Measurements from ENCODE around the gene FRMD5.
A peak's percentile ranks its signal among the peaks of the same experiment; 100 is the strongest.
"Not testable (repeated sequence)": the region's sequence is repeated elsewhere in the genome, so short reads cannot be mapped to it uniquely, and the experiment has no call there.

The FRMD5 gene

DNA sequence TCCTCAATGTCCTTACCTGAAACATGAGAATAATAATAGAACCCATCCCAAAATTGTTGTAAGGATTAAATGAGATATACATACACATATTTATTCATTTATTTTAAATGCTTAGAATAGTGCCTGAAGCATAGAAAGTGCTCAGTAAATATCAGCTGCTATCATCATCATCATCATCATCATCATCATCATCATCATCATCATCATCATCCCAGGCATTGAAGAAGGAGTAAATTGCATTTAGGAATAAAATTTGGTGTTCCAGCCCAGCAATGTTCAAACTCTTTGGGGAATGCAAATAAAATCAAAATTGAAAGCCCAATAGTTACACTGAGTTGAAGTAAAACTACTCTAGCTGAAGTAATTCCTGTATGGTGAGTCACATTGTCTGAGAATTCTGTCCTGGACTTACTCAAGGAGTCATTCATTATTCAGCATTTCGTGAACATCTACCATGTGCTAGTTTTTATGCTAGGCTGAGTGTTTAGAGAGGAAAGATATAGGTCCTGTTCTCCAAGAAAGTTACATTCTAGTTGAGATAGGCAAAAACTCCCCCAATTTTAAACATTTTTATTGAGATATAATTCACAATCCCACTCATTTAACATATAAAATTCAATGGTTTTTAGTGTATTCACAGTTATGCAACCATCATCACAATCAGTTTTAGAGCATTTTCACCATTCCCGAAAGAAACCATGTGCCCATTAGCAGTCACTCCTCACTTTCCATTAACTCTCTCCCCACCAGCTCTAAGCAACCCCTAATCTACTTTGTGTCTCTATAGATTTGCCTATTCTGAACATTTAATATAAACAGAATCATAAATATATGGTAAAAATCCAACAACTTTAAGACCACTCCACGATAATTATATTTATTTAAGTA, 107.2 kb downstream of the FRMD5 start:
- DNase-seq = no peak

DNA sequence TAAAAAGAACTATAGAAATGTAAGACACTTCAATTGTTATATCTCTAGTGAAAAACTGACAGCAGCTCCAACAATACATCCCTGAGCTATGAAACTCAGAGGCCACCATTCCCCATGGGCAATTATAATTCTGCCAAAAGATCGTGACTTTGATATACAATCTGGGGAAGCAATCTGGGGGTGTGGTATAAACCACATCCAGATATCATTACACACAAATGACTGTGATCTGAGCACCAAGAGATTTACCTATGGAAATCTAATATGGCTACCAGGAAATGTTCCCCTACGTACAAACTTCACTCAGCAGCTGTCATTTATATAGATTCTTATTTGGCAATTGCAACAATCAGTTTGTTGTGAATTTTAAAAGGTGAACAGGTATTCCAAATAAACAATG, 110.3 kb downstream of the FRMD5 start:
- no peak for DNase-seq

GRCh38 chr15:44084171-44084570, 110.9 kb downstream of the FRMD5 start:
- no peak for DNase-seq

DNA sequence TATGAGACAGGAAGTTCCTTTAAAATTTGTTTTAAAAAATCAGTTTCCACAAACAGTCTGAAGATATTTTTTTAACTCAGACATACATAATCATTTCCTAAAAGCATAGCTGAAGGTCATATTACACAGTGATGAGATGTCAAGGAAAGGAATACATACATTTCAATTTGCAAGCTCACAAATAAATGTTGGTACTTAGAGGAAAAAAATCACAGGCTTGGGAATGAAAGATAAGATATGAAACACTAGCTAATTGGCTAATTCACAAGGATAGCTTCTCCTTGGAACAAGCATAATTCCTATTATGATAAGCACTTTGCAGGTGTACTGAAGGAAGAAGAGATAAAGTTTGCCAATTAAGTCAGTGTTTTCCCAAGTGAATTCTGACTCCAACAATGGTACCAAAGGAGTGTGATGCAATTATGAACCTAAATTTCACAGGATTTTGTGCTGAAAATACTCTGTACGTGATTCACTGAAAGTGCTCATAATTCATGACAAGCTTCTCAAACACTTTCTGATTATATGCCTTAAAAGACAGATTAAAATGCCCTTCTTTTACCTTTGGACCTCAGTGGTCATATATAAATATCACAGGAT, 112.4 kb downstream of the FRMD5 start:
- no peak for DNase-seq

DNA sequence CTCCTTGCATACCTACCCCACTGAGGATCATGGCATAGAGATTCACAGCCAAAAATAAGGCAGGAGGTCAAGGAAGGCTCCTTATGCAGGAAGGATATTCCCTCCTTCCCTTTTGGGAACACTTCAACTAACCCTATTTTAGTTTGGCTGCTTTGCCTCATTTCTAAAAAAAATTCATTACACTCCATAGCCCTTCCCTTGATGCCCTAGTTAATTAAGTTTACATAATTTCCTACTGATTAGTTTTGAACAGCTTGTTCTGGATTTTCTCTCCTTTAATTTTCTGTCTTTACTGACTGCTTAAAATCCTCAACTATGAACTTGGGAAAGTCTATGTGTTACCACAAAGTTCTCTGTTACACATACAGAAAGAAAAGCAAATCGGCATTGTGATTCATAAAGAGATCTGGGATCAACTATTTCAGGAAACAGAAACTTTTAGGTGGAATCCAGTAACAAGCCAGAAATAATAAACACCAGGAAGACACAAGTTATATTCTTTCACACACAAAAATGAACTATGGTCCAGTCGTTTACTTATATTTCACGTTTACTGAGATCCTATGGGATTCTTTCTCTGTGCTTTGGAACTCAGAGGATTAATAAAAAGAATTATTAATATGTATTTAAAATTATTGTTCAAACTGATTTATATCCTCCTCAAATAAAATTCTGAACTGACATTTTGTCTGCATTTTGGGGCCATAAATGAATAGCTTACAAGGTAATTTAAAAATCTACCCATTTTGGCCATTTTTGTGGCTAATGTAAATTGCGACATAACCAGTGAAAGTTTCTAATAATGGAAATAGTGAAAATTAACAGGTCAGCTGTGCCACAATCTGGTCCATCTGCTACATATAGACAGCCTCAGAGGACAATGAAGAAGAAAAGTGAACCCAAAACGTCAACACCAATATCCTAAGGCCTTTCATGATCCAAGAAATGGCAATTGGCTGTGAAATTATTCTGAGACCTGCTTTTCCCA, 113.8 kb downstream of the FRMD5 start:
- no peak for DNase-seq

- no peak for DNase-seq
Measured at GRCh38 chr15:44075535-44075934, 119.5 kb downstream of the FRMD5 start.

DNA sequence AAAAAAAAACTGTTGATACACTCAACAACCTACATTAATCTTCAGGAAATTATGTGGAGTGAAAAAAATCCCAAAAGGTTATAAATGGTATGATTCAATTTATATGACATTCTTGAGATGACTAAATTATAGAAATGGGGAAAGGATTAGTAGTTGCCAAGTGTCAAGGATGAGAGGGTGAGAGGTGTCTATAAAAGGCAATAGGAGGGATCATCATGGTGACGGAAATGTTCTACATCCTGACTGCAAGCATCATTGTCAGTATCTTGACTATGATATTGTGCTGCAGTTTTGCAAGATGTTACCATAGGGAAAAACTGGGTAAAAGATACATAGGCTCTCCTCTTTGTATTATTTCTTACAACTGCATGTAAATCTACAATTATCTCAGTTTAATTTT, 125.6 kb downstream of the FRMD5 start:
- DNase-seq = no peak

DNA sequence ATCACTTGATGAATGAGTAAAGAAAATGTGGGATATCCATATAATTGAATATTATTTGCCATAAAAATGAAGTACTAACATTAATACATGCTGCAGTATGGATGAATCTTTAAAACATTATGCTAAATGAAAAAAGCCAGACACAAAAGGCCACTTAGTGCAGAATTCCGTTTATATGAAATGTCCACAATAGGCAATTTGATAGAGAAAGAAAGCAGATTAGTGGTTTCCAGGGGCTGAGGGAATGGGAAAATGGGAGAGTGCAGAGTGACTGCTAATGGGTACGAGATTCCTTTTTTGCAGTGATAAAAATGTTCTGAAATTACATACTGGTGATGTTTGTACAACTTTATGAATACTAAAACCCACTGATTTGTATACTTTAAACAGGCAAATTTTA, 126.7 kb downstream of the FRMD5 start:
- no peak for DNase-seq

DNA sequence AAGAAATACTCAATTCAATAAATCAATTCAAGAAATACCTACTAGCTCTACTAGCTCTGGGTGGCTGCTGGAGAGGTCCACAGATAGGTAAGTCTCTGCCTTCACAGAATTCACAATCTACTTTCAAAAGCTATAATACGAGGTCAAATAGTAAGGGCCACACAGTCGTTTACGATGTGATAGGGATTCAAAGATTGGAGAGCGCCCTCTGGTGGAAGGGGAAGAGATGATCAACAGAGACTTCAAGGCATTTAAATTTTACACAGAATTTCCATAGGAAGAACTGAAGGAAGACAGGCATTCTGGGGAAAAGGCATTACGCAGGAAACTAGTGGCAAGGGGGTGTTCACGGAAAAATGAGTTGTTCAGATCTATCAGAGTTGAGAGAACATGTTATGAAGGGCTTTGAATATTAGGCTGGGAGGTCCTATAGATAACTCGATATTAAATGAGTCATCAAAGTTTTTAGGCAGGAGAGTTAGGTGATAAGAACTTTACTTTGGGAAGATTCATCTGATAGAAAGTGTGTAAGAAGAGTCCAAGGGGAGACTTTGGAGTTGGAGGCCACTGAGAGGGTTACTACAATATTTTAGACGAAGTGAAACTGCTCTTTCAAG, 128.8 kb downstream of the FRMD5 start:
- peak; percentile 63 for DNase-seq

DNA sequence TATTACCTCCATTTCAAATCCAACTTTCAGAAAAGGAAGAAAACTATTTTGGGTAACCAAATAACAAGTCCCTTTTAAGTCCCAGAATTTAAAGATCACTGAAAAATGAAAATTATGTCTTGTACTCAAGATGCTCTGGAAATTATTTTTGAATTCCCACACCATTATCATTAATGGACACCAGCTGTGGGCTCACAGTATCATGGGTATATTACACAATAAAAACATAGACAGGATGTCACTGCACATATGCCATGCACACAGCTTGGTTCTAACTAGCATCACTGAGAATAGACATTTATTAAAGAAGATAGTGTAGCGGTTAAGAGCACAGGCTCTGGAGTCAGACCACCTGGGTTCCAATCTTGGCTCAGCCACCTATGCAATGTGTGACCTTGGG, 130.4 kb downstream of the FRMD5 start:
- DNase-seq = no peak

DNA sequence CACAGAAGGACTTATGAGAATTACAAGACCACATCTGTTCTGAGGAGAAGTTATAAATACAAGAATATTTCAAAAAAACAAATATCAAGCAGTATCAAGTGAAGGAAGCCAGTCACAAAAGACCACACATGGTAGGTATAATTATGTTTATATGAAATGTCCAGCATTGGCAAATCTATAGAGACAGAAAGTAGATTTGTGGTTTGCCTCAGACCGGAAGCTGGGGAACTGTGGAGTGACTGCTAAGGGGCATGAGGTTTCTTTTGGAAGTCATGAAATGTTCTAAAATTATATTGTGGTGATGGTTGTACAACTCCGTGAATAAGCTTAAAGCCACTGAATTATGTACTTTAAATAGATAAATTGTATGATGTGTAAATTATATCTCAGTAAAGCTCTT, 136.9 kb downstream of the FRMD5 start:
- DNase-seq = no peak

DNA sequence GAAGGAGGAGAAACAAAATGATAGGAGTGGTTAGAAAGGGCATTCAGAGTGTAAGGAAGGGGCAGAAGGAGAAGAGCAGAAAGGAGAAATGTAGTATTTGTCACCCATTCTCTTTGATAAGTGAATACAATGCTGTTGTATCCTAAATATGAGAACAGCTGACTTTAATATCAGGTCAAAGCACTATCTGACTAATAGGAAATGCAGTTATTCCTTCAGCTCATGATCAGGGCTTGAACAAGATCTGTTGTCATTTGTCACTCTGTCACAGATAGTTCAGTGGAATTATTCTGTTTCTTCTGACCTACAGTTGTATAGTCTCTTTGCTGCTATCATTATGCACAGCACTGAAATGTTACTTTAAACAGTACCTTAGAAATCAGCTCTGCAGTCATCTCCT, 149.4 kb downstream of the FRMD5 start:
- DNase-seq = no peak

DNA sequence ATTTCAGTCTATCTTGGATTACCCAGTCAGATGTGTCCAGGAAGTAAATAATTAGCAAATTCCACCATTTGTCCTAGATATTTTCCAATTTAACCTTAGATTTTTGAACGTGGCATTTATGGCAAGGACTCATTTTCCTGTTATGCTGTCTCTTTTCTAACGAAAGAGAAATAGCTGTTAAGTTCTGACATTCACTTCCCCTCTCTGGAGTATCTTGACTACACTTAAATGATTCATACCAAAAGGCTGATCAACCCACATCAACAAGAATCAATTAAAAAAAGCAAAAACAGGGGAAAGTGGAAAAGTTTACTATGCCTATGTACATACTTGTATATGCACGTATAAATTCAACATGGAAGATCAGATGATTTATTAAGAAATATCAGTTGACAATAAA, 149.9 kb downstream of the FRMD5 start:
- no peak for DNase-seq

DNA sequence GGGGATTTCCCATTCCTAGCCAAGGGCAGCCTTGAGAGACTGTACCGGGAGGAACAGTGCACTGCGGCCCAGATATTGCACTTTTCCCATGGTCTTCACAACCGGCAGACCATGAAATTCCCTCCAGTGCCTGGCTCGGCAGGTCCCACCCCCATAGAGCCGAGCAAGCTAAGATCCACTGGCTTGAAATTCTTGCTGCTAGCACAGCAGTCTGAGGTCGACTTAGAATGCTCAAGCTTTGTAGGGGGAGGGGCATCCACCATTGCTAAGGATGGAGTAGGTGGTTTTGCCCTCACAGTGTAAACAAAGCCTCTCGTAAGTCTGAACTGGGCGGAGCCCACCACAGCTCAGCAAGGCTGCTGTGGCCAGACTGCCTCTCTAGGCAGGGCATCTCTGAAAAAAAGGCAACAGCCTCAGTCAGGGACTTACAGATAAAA, 156.3 kb downstream of the FRMD5 start:
- no peak for DNase-seq

DNA sequence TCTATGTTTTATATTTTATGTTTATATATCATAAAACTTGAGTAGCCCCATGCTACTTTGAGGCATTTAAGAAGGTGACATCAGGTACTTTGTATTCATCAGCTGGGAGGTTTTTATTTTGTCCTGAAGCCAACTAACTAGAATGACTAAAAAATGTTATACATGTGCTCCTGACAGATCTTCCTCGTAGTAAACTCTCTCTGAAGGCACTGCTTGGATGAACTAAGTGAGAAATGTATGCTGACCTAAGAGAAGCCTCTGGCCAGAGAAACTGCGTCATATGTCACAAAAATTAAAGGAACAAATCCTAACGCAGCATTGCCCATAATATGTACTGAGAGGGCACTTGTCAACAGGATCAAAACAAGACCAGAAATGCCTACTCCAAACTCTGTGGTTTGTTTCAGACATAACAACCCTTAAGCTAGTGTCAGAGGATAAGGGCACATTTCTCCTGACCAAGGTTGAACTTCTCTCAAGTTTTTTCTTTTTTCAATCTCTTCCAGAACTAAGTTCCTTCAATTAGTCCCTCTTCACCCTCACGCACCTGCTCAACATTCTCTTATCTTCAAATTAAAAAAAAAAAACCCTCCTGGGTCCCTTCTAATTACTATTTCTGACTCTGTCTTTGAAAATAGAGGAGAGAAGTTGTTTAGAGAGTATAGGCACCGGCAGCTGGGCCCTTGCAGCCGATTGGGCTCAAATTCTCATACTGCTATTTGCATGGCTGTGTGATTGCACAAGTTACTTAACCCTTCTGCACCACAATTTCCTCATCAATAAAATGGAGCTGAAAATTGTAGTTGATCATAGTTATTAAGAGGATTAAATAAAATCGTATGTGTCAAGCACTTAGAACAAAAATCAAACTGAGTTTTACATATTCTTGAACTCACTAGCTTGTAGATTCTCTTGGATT, 159.0 kb downstream of the FRMD5 start:
- no peak for DNase-seq

DNA sequence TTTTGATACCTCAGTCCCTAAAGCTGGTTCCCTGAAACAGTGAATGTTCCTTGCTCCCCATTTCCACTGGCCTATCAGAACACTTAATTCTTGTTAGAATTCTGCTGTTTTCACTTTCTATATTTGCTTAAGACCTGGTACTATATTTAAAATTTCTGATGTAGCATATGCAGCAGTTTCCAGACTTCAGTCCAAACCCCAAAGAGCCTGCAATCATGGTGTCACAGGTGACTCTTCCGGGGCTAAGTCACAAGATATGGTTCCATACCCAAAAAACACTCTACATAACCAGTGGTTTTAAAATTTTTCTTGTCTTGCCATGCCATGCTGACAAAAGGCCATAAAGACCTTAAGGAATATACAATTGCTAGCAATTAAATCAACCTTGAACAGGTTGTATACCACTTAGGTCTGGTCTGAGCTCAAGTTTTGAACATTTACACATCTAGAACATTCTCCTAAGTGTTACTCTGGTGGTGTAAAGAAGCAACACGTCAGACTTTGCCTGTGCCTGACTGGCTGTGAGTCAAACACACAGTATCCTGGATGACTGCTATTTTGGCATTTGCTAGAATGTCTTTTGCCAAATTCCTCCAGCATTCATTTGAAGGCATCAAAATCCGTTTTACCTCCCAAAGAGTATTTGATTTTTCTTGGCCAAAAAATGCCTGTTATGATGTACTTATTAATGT, 160.0 kb downstream of the FRMD5 start:
- DNase-seq = no peak

DNA sequence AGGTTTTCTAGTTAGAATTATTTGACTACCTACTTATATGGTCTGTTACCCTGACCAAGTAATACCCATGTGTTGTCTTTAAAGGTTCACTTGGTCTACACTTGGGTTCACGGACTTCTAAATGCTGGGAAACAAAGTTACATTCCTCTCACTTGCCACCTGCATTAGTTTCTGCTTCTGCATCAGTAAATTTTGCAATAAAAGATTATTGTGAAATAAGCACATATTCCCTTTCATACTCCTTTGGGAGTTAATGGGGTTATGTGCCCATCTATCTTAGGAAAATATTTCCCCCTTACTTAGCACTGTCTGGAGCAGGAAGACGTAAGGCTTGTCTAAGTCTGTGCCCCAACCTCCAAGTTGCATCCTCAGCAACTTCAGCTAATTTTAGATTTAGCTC, 160.7 kb downstream of the FRMD5 start:
- DNase-seq = no peak

GRCh38 chr15:44033894-44034293, 161.2 kb downstream of the FRMD5 start:
- no peak for DNase-seq

DNA sequence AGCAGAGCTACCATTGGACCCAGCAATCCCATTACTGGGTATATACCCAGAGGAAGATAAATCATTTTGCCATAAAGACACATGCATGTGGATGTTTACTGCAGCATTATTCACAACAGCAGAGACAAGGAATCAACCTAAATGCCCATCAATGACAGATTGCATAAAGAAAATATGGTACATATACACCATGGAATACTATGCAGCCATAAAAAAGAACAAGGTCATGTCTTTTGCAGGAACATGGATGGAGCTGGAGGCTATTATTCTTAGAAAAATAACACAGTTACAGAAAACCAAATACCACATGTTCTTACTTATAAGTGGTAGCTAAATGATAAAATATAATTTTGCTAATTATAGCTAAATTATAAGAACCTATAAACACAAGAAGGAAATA, 162.3 kb downstream of the FRMD5 start:
- not testable (repeated sequence) for DNase-seq

DNA sequence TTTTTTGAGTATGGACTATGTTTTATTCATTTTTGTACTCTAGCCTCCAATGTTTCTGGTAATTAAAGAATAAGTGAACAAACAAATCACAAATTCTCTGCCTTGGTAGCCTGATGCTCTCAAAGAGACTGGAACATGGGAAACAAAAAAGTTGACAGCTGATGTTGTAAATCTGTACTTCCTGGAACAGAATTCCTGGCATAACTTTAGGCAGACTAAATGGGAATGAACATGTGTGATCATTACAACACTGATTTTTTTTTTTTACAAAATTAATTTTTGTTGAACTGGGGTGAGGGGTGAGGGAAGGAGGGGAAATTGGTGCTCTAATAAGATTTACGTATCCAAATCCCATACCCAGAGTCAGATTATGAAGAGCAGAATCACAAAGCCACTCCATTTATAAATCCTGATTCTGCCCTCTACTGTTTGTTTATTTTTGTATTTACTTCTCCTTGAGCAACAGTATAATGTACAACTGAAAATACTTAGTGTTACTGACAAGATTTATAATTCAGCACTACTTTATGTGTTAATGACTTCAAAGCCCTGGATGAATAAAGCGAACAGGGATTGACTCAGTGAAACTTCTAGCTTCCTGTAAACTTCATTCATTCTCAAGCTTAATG, 165.0 kb downstream of the FRMD5 start:
- DNase-seq = no peak

- no peak for DNase-seq
Measured at GRCh38 chr15:44029003-44029402, 166.1 kb downstream of the FRMD5 start.

Data from CD4-positive, alpha-beta T cell treated with Interleukin-17A for 1 hour (primary cell).